ENCODE measurements around the gene HK1.
"Not testable (repeated sequence)": the region's sequence is repeated elsewhere in the genome, so short reads cannot be mapped to it uniquely, and the experiment has no call there.

Gene HK1

GRCh38 chr10:69268761-69269416, 9.4 kb upstream of the HK1 start:
- no peaks in the 10 kb centered on the region for H3K36me3 Mint-ChIP-seq (ENCODE audit: insufficient read depth)
- H3K27ac Mint-ChIP-seq, result no peak overlapping the region
- no peaks in the 10 kb centered on the region for H3K9me3 Mint-ChIP-seq
- H3K4me1 Mint-ChIP-seq (ENCODE audit: low read depth in 2 of 2), result no peaks in the 10 kb centered on the region
- no peak overlapping the region for H3K4me3 Mint-ChIP-seq
- ATAC-seq (replicated peaks) (no peak), DNase-seq (no peak)
- H3K27me3 Mint-ChIP-seq, result peaks cover 0 to 6% of the 10 kb centered on the region in 2 donors

DNA sequence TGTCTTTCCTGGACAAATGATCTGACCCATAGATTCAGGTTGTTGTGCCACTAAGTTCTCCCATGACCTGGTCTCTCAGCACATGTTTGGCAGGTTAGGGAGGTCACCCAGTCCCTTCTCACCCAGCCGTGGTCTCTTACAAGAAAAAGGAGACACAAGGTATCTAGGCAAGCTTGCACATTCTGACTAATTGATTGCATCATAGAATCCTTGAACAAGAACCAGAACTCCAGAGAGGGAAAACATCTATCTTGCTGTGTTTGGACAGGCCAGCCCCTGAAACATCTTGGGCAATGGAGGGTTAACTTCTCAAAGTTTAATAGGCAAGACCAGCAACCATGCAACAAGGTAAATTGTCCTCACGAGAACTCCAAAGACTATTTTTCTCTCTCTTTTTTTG, 8.5 kb upstream of the HK1 start:
- Mint-ChIP-seq H3K9me3 (no peaks in the 10 kb centered on the region), H3K27me3 (peaks cover 0 to 6% of the 10 kb centered on the region in 2 donors), H3K36me3 (ENCODE audit: insufficient read depth) (no peaks in the 10 kb centered on the region), H3K27ac (peak overlapping the region in 1 of 2 donors; percentile 29), H3K4me1 (ENCODE audit: low read depth in 2 of 2) (no peaks in the 10 kb centered on the region), H3K4me3 (no peak overlapping the region)
- ATAC-seq (replicated peaks) (no peak), DNase-seq (no peak)

GRCh38 chr10:69270990-69271389, 7.3 kb upstream of the HK1 start:
- ATAC-seq (replicated peaks), result no peak
- Mint-ChIP-seq H3K36me3 (ENCODE audit: insufficient read depth) (no peaks in the 10 kb centered on the region), H3K9me3 (no peaks in the 10 kb centered on the region), H3K27me3 (no peaks in the 10 kb centered on the region), H3K27ac (no peak overlapping the region), H3K4me3 (no peak overlapping the region), H3K4me1 (ENCODE audit: low read depth in 2 of 2) (no peaks in the 10 kb centered on the region)
- no peak for DNase-seq

DNA sequence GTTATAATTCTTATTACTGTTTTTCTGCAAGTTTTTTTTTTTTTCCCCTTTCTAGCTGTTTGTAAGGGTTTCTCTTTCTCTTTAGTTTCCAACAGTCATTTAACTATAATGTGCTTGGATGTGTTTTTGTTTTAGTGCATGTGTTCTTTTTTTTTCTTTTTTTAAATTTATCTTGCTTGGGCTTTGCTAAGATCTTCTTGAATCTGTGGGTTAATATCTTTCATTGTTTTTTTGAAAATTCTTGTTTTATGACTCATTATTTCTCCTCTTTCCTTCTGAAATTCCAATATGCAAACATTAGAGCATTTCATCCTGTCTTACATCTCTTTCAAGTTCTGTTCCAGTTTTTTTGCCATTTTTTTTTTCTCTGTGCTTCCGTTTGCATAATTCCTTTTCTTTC, 5.7 kb upstream of the HK1 start:
- Mint-ChIP-seq H3K4me1 (ENCODE audit: low read depth in 2 of 2) (no peaks in the 10 kb centered on the region), H3K27ac (no peak overlapping the region), H3K36me3 (ENCODE audit: insufficient read depth) (no peaks in the 10 kb centered on the region), H3K9me3 (no peaks in the 10 kb centered on the region), H3K4me3 (no peak overlapping the region), H3K27me3 (no peaks in the 10 kb centered on the region)
- no peak for ATAC-seq (replicated peaks)
- DNase-seq, result no peak

DNA sequence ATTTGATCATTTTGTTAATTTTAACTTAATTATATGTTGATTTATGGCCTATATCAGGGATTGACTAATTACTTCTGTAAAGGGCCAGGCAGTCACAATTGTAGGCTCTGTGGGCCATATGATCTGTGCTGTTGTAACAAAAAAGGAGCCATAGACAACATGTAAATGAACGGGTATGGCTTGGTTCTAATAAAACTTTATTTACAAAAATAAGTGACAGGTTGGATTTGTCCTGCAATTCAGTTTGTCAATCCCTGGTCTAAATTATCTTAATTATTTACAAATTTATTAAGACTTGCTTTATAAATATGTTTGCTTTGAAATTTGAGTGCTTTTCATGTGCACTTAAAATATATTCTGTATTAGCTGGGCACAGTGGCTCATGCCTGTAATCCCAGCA, 2.9 kb upstream of the HK1 start:
- Mint-ChIP-seq H3K4me3 (no peak overlapping the region), H3K27me3 (no peaks in the 10 kb centered on the region), H3K27ac (no peak overlapping the region), H3K36me3 (ENCODE audit: insufficient read depth) (no peaks in the 10 kb centered on the region), H3K4me1 (ENCODE audit: low read depth in 2 of 2) (peaks cover 0 to 1% of the 10 kb centered on the region in 2 donors), H3K9me3 (no peaks in the 10 kb centered on the region)
- DNase-seq, result no peak
- ATAC-seq (replicated peaks), result no peak

GRCh38 chr10:69276503-69276902, 1.8 kb upstream of the HK1 start:
- Mint-ChIP-seq H3K4me1 (ENCODE audit: low read depth in 2 of 2) (peaks cover 0 to 1% of the 10 kb centered on the region in 2 donors), H3K27me3 (no peaks in the 10 kb centered on the region), H3K36me3 (ENCODE audit: insufficient read depth) (no peaks in the 10 kb centered on the region), H3K4me3 (no peak overlapping the region), H3K27ac (no peak overlapping the region), H3K9me3 (no peaks in the 10 kb centered on the region)
- ATAC-seq (replicated peaks) (no peak), DNase-seq (no peak)

GRCh38 chr10:69279110-69279509, 814 bp downstream of the HK1 start:
- DNase-seq, result no peak
- H3K27ac Mint-ChIP-seq, result no peak overlapping the region
- no peaks in the 10 kb centered on the region for H3K9me3 Mint-ChIP-seq
- H3K4me3 Mint-ChIP-seq, result no peak overlapping the region
- no peak for ATAC-seq (replicated peaks)
- H3K4me1 Mint-ChIP-seq (ENCODE audit: low read depth in 2 of 2), result peaks cover 0 to 1% of the 10 kb centered on the region in 2 donors
- peaks cover 4 to 10% of the 10 kb centered on the region in 2 donors for H3K27me3 Mint-ChIP-seq
- no peaks in the 10 kb centered on the region for H3K36me3 Mint-ChIP-seq (ENCODE audit: insufficient read depth)

GRCh38 chr10:69281507-69282413, 3.5 kb downstream of the HK1 start:
- peaks cover 4 to 10% of the 10 kb centered on the region in 2 donors for H3K27me3 Mint-ChIP-seq
- DNase-seq (no peak), ATAC-seq (replicated peaks) (no peak)
- no peak overlapping the region for H3K27ac Mint-ChIP-seq
- H3K4me3 Mint-ChIP-seq, result no peak overlapping the region
- no peaks in the 10 kb centered on the region for H3K9me3 Mint-ChIP-seq
- peaks cover 0 to 1% of the 10 kb centered on the region in 2 donors for H3K4me1 Mint-ChIP-seq (ENCODE audit: low read depth in 2 of 2)
- H3K36me3 Mint-ChIP-seq (ENCODE audit: insufficient read depth), result no peaks in the 10 kb centered on the region

DNA sequence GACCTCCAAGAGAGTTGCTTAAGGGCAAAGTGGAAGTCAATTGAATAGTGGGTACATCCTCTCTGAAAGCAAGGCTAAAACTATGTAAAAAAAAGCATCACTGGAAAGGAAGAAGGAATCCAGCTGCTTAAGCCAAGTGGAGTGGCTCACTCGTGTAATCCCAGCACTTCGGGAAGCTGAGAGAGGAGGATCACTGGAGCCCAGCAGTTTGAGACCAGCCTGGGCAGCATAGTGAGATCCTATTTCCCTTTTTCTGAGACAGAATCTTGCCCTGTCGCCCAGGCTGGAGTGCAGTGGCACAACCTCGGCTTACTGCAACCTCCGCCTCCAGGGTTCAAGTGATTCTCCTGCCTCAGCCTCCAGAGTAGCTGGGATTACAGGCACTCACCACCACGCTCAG, 6.1 kb downstream of the HK1 start:
- H3K27ac Mint-ChIP-seq; H3K36me3 Mint-ChIP-seq (ENCODE audit: insufficient read depth); H3K9me3 Mint-ChIP-seq; H3K27me3 Mint-ChIP-seq; ATAC-seq (replicated peaks); DNase-seq; H3K4me1 Mint-ChIP-seq (ENCODE audit: low read depth in 2 of 2); H3K4me3 Mint-ChIP-seq: not testable (repeated sequence)

GRCh38 chr10:69285699-69286098, 7.4 kb downstream of the HK1 start:
- Mint-ChIP-seq H3K4me1 (ENCODE audit: low read depth in 2 of 2) (no peaks in the 10 kb centered on the region), H3K36me3 (ENCODE audit: insufficient read depth) (no peaks in the 10 kb centered on the region), H3K27me3 (peaks cover 4 to 10% of the 10 kb centered on the region in 2 donors), H3K4me3 (no peak overlapping the region), H3K9me3 (no peaks in the 10 kb centered on the region), H3K27ac (no peak overlapping the region)
- DNase-seq (no peak), ATAC-seq (replicated peaks) (no peak)

DNA sequence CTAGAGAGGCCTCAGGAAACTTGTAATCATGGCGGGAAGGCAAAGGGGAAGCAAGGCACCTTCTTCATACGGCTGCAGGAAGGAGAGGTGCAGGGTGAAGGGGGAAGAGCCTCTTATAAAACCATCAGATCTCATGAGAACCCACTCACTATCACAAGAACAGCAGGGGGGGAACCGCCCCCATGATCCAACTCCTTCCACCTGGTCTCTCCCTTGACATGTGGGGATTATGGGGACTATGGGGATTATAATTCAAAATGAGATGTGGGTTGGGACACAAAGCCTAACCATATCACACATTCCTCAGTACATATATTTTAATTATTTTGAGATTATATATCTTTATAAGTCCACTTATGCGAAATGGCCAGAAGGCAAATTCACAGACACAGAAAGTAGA, 8.9 kb downstream of the HK1 start:
- Mint-ChIP-seq H3K36me3 (ENCODE audit: insufficient read depth) (no peaks in the 10 kb centered on the region), H3K4me1 (ENCODE audit: low read depth in 2 of 2) (no peaks in the 10 kb centered on the region), H3K27me3 (peaks cover 3 to 4% of the 10 kb centered on the region in 2 donors), H3K4me3 (no peak overlapping the region), H3K27ac (no peak overlapping the region), H3K9me3 (no peaks in the 10 kb centered on the region)
- ATAC-seq (replicated peaks), result no peak
- no peak for DNase-seq

GRCh38 chr10:69290993-69291392, 12.7 kb downstream of the HK1 start:
- ATAC-seq (replicated peaks) (no peak), DNase-seq (no peak)
- H3K27me3 Mint-ChIP-seq, result peaks cover under 1 to 4% of the 10 kb centered on the region in 2 donors
- H3K4me1 Mint-ChIP-seq (ENCODE audit: low read depth in 2 of 2), result peaks cover 0 to 4% of the 10 kb centered on the region in 2 donors
- no peaks in the 10 kb centered on the region for H3K9me3 Mint-ChIP-seq
- no peak overlapping the region for H3K4me3 Mint-ChIP-seq
- H3K27ac Mint-ChIP-seq, result no peak overlapping the region
- H3K36me3 Mint-ChIP-seq (ENCODE audit: insufficient read depth), result no peaks in the 10 kb centered on the region

- Mint-ChIP-seq H3K27ac (no peak overlapping the region), H3K27me3 (peaks cover 4 to 9% of the 10 kb centered on the region in 2 donors), H3K36me3 (ENCODE audit: insufficient read depth) (no peaks in the 10 kb centered on the region), H3K9me3 (no peaks in the 10 kb centered on the region), H3K4me1 (ENCODE audit: low read depth in 2 of 2) (peaks cover 0 to 4% of the 10 kb centered on the region in 2 donors), H3K4me3 (no peak overlapping the region)
- no peak for DNase-seq
- ATAC-seq (replicated peaks), result no peak
These were observed 14.2 kb downstream of the HK1 start for GRCh38 chr10:69292459-69292858.

DNA sequence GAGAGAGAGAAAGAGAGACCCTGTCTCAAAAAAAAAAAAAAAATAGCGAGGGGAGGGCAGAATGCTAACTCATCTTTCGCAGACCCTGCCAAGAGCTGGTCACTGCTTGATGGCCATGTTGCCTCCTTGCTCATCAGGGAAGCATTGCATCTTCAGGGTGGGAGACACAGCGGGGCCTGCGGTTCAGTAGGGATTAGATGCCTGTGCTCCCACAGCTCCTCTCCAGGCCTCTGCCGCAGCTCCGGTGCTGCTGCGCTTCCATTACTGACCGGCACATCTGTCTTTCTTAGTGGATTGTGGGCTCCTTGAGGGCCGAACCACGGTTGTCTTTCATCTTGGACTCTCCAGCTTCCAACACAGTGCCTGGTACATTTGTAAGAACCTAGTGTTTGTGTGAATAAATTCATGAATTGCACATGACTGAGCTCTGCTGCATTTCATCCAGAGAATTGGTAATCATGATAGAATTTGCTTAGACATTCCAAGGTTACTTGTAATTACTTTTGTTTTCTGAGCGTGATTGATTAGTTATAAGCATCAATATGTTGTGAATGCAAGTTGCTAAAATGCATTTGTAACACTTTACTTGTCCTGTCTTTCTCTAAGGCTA, 16.8 kb downstream of the HK1 start:
- H3K27ac Mint-ChIP-seq, result no peak overlapping the region
- peaks cover 0 to 4% of the 10 kb centered on the region in 2 donors for H3K4me1 Mint-ChIP-seq (ENCODE audit: low read depth in 2 of 2)
- H3K36me3 Mint-ChIP-seq (ENCODE audit: insufficient read depth), result no peaks in the 10 kb centered on the region
- ATAC-seq (replicated peaks), result no peak
- no peak for DNase-seq
- peaks cover 4 to 9% of the 10 kb centered on the region in 2 donors for H3K27me3 Mint-ChIP-seq
- no peak overlapping the region for H3K4me3 Mint-ChIP-seq
- no peaks in the 10 kb centered on the region for H3K9me3 Mint-ChIP-seq

Data from effector memory CD8-positive, alpha-beta T cell (primary cell).